Measurements from ENCODE around the gene TOMM40L. TPM values are rescaled to one million over a fixed set of nuclear protein-coding genes. Genes with fewer than 3 reads are reported as not detected.
A peak's percentile ranks its signal among the peaks of the same experiment; 100 is the strongest.
"Not testable (repeated sequence)": the region's sequence is repeated elsewhere in the genome, so short reads cannot be mapped to it uniquely, and the experiment has no call there.

TOMM40L gene
- total RNA-seq, 1 experiment from 2014 or later = 13.5 TPM

DNA sequence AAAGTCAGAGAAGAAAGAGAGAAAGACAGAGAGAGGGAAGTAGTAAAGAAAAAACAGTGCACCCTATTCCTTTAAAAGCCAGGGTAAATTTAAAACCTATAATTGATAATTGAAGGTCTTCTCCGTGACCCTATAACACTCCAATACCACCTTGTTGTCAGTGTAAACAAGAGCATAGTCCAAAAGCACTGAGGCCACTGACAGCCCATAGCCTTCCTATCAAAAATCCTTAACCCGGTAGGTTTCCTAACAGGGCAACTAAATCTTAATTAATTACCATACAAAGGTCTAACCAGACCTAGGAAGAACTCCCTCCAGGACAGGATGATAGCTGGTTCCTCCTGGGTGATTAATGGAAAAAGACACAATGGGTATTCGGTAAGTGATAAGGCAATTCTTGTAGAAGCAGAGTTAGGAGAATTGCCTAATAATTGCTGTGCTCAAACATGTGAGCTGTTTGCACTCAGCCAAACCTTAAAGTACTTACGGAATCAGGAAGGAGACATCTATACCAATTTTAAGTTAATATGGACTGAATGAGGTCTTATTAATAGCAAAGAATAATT is 30.2 kb downstream of the TOMM40L start:
- DNase-seq (ENCODE audit: low read depth) = not testable (repeated sequence)

DNA sequence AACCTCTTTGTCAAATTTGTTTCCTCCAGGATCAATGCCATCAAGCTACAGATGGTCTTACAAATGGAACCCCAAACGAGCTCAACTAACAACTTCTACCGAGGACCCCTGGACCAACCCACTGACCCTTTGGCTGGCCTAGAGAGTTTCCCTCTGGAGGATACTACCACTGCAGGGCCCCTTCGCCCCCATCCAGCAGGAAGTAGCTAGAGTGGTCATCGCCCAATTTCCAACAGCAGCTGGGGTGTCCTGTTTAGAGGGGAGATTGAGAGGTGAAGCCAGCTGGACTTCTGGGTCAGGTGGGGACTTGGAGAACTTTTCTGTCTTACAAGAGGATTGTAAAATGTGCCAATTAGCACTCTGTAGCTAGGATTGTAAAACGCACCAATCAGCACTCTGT is 31.2 kb downstream of the TOMM40L start:
- not testable (repeated sequence) for DNase-seq (ENCODE audit: low read depth)

DNA sequence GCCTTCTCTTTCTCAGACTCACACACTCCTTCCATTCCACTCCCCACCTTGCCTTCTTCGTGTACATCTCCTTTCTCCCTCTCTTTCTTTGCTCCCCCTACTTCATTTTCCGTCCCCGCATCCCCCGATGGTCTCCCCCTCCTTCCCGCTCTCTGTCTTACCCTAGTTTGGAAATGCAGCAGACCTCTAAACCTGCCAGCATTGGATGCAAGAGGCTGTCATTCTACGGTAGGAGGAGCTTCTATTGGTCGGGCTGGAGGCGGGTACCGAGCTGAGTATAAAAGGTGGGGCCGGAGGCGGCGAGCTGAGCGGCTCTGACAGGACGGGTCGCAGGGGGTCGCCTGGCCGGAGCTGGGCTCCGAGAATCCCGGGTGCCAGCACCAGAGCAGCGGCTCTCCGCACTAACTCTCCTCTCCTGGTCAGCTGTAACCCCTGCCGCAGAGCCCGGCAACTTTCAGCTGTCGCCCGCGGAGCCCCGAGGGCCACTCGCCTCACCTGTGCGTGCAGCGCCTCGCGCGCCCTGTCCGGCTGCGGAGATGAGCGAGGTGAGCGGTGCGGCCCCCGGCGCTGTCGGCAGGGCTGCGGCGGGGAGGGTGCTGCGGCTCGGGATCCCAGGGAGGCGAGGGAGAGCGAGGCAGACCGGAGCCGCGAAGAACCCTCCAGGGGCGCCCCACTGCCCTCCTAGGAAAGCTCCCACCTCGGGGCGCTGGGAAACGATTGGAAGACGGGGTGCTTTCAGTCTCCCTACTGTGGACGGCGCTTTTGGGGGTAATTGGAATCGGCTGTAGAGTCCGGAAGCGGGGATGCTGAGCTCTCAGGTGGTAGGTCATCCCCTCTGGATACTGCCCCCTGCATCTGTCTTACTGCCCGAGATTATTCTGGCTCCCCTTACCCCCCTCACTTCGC is 32.8 kb downstream of the TOMM40L start, which contains the start of gene PCP4L1:
Gene PCP4L1 (plus strand): TSS at position 307 of the 906 bp plus-strand sequence. CDS start 230 bp downstream, at position 537.
- DNase-seq (ENCODE audit: low read depth) = peak; percentile 37

DNA sequence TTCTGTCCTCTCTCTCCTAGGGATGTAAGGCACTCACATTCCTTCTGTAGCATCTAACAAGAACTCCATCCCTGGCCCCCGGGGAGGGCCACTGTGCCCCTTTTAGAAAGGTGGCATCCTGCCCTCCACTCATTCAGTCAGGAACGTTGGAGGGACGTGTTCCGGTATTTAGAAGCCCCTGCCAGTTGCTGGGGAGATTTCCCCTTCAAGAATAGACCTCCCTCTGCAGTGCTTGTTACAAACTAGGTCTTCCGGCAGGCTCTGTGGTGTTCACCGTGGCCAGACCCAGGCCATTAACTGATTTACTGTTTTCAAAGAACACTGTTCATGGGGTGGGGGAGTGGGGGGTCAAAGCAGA is 33.5 kb downstream of the TOMM40L start:
- DNase-seq (ENCODE audit: low read depth) = no peak

DNA sequence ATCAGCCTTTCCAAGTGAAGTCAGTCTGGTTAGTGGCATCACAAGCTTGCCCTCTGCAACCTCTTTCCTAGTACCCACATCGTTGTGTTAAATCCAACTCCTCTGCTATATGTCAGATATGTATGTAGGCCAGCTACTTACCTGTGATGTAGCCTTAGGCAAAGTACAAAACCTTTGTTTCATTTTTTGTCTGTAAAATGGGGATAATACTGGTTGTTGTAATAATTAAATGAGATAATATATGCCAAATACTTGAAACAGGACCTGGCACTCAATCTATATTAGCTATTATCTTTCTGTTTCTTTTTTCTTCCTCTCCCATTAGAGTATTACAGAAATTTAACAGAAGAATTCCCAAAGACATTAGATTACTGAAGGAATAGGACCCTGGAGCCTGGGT is 33.9 kb downstream of the TOMM40L start:
- no peak for DNase-seq (ENCODE audit: low read depth)

DNA sequence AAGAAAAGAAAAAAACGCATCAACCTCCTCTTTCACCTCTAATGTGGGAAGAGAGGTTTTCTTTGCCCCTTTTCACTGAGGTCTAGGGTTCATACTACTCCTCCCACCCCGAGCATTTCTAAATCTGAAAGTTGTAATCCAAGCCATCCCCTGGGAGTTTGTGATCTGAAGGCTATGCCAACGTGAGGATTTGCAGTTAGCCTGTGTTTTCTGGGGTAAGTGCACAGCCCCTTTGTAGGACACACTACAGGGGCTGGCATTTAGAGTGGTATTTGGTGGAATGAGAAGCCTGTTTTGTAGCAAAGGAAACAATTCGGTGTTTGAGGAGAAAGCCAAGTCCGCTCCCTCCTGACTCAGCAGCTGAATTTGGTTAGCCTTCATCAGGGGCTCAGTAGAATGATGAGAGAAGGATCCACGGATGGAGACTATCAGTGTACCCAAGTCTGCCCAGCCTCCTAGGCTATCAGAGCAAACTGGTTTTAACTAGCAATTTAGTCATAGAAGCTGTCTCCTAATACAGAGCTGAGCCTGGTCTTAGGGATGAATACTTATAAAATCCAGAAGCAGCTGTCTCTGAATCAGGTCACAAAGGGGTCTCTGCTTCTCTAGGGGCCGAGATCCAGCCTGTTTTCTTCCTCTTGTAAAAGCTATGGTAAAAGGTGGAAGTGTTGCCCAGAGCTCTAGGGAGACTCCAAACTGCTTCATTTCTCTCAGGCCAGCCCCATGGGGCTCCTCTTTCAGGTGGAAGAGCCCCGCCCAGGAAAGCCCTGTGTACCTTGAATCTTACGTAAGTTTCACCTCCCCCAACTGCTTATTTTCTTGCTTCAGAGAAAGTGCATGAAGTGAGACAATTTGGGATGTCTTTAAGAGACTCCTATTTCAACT is 34.8 kb downstream of the TOMM40L start:
- no peak for DNase-seq (ENCODE audit: low read depth)

DNA sequence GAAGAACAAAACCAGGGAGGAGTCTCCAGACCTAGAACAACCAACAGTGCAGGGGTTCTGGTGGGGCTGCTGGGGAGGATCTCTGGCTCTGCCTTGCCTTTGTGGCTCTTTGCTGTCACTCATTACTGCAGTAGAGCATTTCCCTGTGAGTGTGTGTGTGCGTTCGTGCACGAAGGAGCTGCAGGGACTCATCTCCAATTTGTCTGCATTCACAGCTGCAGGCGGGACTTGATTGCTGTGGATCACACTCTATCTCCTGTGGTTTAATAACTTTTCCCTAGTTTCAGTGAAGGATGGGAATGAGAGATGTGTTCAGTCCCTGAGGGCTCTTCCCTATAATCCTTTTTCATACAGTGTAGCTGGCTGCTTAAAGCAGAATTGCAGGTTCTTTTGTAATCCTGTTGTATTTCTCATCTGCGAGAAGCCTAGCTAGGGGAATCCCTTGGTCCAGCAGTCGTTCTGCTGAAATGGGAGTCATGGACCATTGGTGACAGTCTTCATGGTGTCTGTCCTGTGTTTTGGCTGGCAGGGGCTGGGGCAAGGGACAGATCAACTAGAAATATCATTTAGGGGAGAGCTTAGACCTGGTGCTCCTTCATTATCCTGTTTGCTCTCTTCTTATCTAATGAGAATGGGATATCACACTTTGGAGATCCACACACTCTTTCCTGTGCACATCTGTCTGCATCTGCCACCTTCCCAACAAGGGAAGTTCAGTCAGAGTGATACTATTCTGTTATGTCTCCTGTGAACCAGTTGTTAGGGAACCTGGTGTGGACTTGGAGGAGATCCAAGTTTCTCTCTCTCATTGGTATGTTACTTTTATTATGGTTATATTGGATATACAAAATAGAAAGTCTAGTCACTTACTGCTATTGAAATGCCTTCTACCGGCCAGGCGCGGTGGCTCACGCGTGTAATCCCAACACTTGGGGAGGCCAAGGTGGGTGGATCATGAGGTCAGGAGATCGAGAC is 35.7 kb downstream of the TOMM40L start:
- peak; percentile 11 for DNase-seq (ENCODE audit: low read depth)

DNA sequence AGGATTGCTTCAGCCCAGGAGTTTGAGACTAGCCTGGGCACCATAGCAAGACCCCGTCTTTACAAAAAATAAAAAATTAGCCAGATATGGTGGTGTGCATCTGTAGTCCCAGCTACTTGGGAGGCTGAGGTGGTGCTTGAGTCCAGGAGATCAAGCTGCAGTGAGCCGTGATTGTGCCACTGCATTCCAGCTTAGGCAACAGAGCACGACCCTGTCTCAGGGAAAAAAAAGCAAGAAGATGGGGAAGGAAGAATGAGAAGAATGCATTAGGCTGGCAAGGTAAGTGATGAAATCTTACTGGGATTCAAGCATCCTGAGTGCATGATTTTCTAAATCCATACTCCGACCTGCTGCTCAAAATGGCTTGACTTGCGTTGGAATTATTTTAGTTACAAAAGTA is 39.4 kb downstream of the TOMM40L start:
- no peak for DNase-seq (ENCODE audit: low read depth)

DNA sequence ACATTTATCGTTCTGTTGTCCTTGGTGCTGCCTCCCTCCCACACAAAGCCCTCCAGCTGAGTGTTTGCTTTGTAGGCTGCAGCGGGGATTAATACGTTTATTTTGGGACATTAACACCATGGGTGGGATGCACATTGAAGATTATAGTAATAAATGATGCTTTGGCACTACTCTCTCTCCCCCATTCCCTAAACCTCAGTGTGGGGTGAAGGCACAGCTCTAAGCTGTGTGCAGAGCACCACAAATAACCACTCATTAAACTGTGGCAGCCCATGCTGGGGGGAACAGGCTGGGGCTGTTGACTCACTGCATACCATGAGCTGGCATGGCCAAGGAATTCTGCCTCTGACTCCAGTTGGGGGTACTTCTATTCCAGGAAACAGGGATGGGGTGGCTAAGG is 40.3 kb downstream of the TOMM40L start:
- peak; percentile 62 for DNase-seq (ENCODE audit: low read depth)

DNA sequence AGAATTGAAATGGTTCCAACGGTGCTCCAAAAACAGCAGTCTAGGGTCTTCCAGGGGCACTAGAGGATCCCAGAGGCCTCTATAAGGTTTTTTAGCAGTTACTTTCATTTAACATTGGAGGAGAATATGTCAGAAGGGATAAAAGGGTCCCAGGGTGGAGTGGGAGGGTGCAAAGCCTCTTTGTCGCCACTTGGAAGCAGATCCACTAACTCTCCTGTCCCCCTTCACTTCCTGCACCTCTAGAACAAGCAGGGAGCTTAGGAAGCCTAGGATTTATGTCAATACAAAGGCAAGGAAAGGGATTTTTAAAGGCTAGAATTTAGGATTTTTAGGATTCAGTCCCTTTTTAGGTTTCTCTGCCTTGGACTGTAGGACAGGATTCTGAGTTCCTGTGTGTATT is 41.0 kb downstream of the TOMM40L start:
- no peak for DNase-seq (ENCODE audit: low read depth)

DNA sequence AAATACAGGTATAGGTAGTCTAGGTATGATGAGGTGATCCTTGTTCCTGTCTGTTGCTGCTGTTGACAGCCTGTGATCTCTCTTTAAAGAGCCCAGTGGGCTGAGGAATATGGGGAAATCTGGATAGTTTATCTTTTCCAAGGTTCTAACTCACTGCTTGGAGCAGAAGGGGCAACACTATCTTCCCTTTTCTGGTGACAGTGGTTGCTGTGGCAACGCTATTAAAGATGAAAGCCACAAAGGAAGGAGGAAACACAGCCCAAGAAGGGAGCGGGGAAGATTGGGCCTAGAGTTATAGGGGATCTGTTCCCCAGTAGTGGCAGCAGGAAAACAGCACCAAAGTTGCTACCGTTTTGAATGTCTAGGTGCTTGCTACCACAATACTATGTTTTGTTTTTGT is 41.5 kb downstream of the TOMM40L start:
- DNase-seq (ENCODE audit: low read depth) = peak; percentile 39

DNA sequence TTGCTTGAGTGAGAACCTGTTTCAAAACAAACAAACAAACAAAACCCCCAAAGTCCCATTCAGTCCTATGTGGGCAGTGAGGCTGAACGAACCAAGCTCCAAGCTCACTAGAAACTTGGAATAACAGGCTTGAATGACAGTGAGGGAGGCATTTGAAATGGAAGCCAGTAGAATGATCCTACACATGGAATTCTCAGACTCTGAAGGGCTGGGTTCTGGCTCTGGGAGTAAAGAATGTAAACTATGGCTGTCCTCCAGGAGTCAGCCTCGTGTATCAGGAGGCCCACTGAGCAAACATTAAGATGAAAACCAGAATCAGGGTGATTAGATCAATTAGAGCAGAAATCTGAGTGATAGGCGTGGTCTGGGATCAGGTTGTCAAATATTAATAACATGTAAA is 47.5 kb downstream of the TOMM40L start:
- DNase-seq (ENCODE audit: low read depth) = no peak

DNA sequence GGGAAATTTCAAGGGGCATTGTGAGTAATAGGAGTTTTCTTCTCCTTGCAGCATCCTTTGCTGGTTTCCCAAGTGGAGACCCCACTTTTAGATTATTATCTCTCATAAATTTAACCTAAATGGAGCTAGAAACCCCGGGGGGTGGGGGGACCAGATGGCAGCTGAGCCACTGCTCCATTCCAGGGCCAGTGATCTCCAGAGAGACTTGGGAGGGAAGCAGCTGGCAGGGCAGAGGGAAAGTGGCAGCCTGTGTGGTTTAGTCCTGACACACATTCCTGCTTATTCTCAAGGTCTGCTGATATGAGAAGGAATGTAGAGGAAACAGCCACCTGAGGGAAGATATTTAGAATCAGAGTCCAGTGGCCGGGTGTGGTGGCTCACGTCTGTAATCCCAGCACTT is 49.0 kb downstream of the TOMM40L start:
- no peak for DNase-seq (ENCODE audit: low read depth)

Other genes starting within 250 kb of the TOMM40L start
- 46.8 and 90.8 TPM in 2 replicates for gene F11R, start 204.9 kb upstream of the TOMM40L start, total RNA-seq (2014; rRNA removed; shearing (Covaris generic))
- 0.27 and 0.44 TPM in 2 replicates for gene TSTD1, start 187.1 kb upstream of the TOMM40L start, total RNA-seq (2014; rRNA removed; shearing (Covaris generic))
- gene USF1, start 180.1 kb upstream of the TOMM40L start, total RNA-seq (2014; rRNA removed; shearing (Covaris generic)) = 82.7 and 89.0 TPM in 2 replicates
- gene ARHGAP30, start 156.2 kb upstream of the TOMM40L start, total RNA-seq (2014; rRNA removed; shearing (Covaris generic)) = 0.12 TPM in 1 of 2 replicates, not detected in the other
- gene NECTIN4, start 136.5 kb upstream of the TOMM40L start, total RNA-seq (2014; rRNA removed; shearing (Covaris generic)) = not detected in 2 replicates
- 3.0 and 3.9 TPM in 2 replicates for gene KLHDC9, start 127.7 kb upstream of the TOMM40L start, total RNA-seq (2014; rRNA removed; shearing (Covaris generic))
- gene PFDN2, start 108.0 kb upstream of the TOMM40L start, total RNA-seq (2014; rRNA removed; shearing (Covaris generic)) = 105 and 111 TPM in 2 replicates
- 24.5 and 31.5 TPM in 2 replicates for gene NIT1, start 108.0 kb upstream of the TOMM40L start, total RNA-seq (2014; rRNA removed; shearing (Covaris generic))
- gene DEDD, start 93.4 kb upstream of the TOMM40L start, total RNA-seq (2014; rRNA removed; shearing (Covaris generic)) = 34.0 and 36.6 TPM in 2 replicates
- gene UFC1, start 72.1 kb upstream of the TOMM40L start, total RNA-seq (2014; rRNA removed; shearing (Covaris generic)) = 97.0 and 125 TPM in 2 replicates
- gene USP21, start 66.6 kb upstream of the TOMM40L start, total RNA-seq (2014; rRNA removed; shearing (Covaris generic)) = 7.9 and 10.1 TPM in 2 replicates
- 6.2 and 7.2 TPM in 2 replicates for gene PPOX, start 59.6 kb upstream of the TOMM40L start, total RNA-seq (2014; rRNA removed; shearing (Covaris generic))
- 36.6 and 41.8 TPM in 2 replicates for gene B4GALT3, start 48.6 kb upstream of the TOMM40L start, total RNA-seq (2014; rRNA removed; shearing (Covaris generic))
- gene ADAMTS4, start 27.0 kb upstream of the TOMM40L start, total RNA-seq (2014; rRNA removed; shearing (Covaris generic)) = 0.39 and 0.67 TPM in 2 replicates
- gene NDUFS2, start 23.7 kb upstream of the TOMM40L start, total RNA-seq (2014; rRNA removed; shearing (Covaris generic)) = 58.4 and 111 TPM in 2 replicates
- gene FCER1G, start 10.8 kb upstream of the TOMM40L start, total RNA-seq (2014; rRNA removed; shearing (Covaris generic)) = not detected in 2 replicates
- not detected in 2 replicates for gene APOA2, start 2.4 kb upstream of the TOMM40L start, total RNA-seq (2014; rRNA removed; shearing (Covaris generic))
- not detected in 2 replicates for gene NR1I3, start 12.1 kb downstream of the TOMM40L start, total RNA-seq (2014; rRNA removed; shearing (Covaris generic))
- not detected in 2 replicates for gene PCP4L1, start 32.7 kb downstream of the TOMM40L start, total RNA-seq (2014; rRNA removed; shearing (Covaris generic))
- 0.62 and 0.89 TPM in 2 replicates for gene MPZ, start 83.9 kb downstream of the TOMM40L start, total RNA-seq (2014; rRNA removed; shearing (Covaris generic))
- 19.2 and 44.2 TPM in 2 replicates for gene SDHC, start 88.3 kb downstream of the TOMM40L start, total RNA-seq (2014; rRNA removed; shearing (Covaris generic))
- gene CFAP126, start 141.8 kb downstream of the TOMM40L start, total RNA-seq (2014; rRNA removed; shearing (Covaris generic)) = not detected in 2 replicates